ENCODE results near the gene SIRT7. TPM values are rescaled to one million over a fixed set of nuclear protein-coding genes. Genes with fewer than 3 reads are reported as not detected.
A peak's percentile ranks its signal among the peaks of the same experiment; 100 is the strongest.

SIRT7 gene
- total and polyA plus RNA-seq, 2 donors (not counting 1 experiment from before 2014, with no cell fraction given), result 3.3 to 18.7 TPM

DNA sequence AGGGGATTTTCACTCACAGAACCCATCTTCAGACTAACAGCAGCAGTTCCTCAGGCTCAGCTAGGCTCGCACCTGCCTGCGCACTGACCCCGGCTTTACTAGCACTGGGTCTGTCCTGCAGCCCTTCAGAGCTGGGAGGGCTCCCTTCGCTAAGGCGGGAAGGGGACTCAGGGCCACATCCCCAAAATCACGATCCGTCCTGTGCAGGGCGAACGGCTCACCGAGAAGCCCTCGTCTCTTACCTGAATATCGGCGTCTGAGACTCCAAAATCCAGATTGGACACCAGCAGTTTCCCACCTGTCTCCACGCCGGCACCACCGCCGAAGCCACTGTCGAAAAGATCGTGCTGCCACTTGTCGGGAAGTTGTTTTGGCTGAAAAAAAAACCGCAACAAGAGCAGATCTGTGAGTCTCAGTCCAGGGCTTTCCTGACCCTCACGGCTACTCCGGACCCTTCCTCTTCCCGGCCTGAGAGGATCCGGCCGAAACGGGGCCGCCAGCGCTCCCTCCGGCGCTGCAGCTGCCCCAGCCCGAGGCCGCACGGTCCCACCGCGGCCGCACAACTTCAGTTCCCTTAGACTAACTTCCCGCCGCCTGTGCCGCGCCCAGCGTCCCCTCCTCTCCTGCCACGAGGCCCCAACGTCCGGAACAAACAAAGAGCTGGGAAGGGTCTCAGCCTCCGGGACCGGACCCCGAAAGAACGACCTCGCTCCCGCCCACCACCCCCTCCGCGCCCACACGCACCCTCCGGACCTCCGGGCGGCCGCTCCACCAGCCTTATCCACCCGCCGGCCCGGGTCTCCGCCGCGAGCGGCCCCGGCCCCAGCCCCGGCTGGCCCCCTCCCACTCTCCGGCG, 27.3 kb downstream of the SIRT7 start:
- H3K27me3 ChIP-seq (ENCODE audit: control insufficient read depth, insufficient read depth, low read length), result no peaks in the 10 kb centered on the region
- no peak for DNase-seq (ENCODE audit: low read depth in 2 of 2)
- TF ChIP-seq EZH2 (IDR thresholded peaks at IDR 0.05; ENCODE audit: low read length, missing control alignments), result no peak
- TF ChIP-seq, protein P1, sequence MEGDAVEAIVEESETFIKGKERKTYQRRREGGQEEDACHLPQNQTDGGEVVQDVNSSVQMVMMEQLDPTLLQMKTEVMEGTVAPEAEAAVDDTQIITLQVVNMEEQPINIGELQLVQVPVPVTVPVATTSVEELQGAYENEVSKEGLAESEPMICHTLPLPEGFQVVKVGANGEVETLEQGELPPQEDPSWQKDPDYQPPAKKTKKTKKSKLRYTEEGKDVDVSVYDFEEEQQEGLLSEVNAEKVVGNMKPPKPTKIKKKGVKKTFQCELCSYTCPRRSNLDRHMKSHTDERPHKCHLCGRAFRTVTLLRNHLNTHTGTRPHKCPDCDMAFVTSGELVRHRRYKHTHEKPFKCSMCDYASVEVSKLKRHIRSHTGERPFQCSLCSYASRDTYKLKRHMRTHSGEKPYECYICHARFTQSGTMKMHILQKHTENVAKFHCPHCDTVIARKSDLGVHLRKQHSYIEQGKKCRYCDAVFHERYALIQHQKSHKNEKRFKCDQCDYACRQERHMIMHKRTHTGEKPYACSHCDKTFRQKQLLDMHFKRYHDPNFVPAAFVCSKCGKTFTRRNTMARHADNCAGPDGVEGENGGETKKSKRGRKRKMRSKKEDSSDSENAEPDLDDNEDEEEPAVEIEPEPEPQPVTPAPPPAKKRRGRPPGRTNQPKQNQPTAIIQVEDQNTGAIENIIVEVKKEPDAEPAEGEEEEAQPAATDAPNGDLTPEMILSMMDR (conservative IDR thresholded peaks at IDR 0.05 in 1 of 2, IDR thresholded peaks at IDR 0.05 in 1 of 2; ENCODE audit: low read depth in 1 of 2, low read length in 2 of 2), result no peak
- H3K9me3 ChIP-seq (ENCODE audit: control insufficient read depth, insufficient read depth, low read depth, low read length), result no peaks in the 10 kb centered on the region
- peak overlapping the region; percentile 86 for H3K27ac ChIP-seq (ENCODE audit: insufficient read depth, low read length)
- H3K9ac ChIP-seq (ENCODE audit: insufficient read depth, low read length), result peak overlapping the region; percentile 96
- H3K4me2 ChIP-seq (ENCODE audit: extremely low read depth, insufficient read depth, low read length), result peak overlapping the region; percentile 73
- no peaks in the 10 kb centered on the region for H4K20me1 ChIP-seq (ENCODE audit: control insufficient read depth, extremely low read depth, insufficient read depth, low read length)
- H2AFZ ChIP-seq (ENCODE audit: low read length), result no peak overlapping the region
- H3K4me3 ChIP-seq (replicated peaks in 1 of 4; ENCODE audit: control extremely low read depth in 1 of 4, insufficient read depth in 1 of 4, low read depth in 3 of 4, low read length in 4 of 4), result peak overlapping the region; percentile 69 to 90 (median 82)
- peaks cover 64% of the 10 kb centered on the region for H3K79me2 ChIP-seq (ENCODE audit: control insufficient read depth, insufficient read depth, low read length)
- peaks cover 19% of the 10 kb centered on the region for H3K4me1 ChIP-seq (ENCODE audit: control insufficient read depth, extremely low read depth, insufficient read depth, low read length)
- H3K36me3 ChIP-seq (ENCODE audit: control insufficient read depth, insufficient read depth, low read length), result peaks cover 34% of the 10 kb centered on the region

DNA sequence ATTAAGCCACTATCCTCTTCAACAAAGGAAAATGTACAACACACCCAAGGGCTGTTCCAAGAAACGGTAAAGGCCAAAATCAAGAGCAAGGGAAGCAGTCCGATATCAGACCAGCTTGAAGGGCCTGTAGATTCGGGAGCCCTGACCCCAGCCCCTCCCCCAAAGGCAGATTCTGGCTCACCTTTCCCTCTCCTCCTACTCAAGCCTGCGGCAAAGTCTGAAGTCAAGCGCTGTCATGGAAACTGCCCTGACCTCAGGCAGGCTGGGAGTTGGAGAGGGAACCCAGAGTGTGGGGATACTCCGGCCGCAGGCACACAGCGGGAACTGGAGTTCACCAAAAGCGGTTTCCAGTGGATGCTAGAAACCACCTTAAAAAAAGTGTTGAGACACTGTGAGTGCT, 28.4 kb downstream of the SIRT7 start:
- H3K4me2 ChIP-seq (ENCODE audit: extremely low read depth, insufficient read depth, low read length), result peak overlapping the region; percentile 73

DNA sequence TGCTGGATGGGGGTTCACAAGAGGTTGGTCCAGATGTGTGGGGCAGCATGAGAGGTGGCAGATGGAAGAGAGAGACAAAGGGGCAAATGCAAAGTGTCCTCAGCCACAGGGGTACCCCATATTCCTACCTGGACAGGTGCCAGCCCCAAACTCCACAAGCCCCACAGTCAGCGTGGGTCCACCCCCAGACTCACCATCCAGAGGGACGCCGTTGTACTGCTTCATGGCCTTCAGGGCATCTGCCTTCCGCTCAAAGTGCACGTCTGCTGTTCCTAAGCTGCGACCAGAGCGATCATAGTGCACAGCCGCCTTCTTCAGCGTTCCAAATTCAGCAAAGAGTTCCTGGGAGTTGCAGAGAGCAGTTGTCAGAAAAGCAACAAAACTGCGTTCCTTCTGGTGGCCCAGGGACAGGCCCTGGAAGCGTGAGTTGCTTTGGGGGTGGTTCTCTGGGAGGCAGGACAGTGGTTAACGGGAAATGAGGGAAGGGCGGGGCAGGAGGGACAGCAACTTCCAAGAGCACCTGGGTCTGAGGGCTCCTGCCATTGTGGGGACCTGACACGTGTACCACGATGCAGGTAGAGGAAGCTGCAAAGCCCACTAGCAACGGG, 28.9 kb downstream of the SIRT7 start:
- Histone ChIP-seq H3K36me3 (ENCODE audit: control insufficient read depth, insufficient read depth, low read length) (peaks cover 37% of the 10 kb centered on the region), H3K27ac (ENCODE audit: insufficient read depth, low read length) (no peak overlapping the region), H3K4me1 (ENCODE audit: control insufficient read depth, extremely low read depth, insufficient read depth, low read length) (peaks cover 19% of the 10 kb centered on the region), H2AFZ (ENCODE audit: low read length) (no peak overlapping the region), H3K79me2 (ENCODE audit: control insufficient read depth, insufficient read depth, low read length) (peaks cover 64% of the 10 kb centered on the region), H3K27me3 (ENCODE audit: control insufficient read depth, insufficient read depth, low read length) (no peaks in the 10 kb centered on the region), H4K20me1 (ENCODE audit: control insufficient read depth, extremely low read depth, insufficient read depth, low read length) (no peaks in the 10 kb centered on the region), H3K4me3 (replicated peaks in 1 of 4; ENCODE audit: control extremely low read depth in 1 of 4, insufficient read depth in 1 of 4, low read depth in 3 of 4, low read length in 4 of 4) (no peak overlapping the region), H3K9ac (ENCODE audit: insufficient read depth, low read length) (no peak overlapping the region), H3K4me2 (ENCODE audit: extremely low read depth, insufficient read depth, low read length) (no peak overlapping the region), H3K9me3 (ENCODE audit: control insufficient read depth, insufficient read depth, low read depth, low read length) (no peaks in the 10 kb centered on the region)
- TF ChIP-seq EZH2 (IDR thresholded peaks at IDR 0.05; ENCODE audit: low read length, missing control alignments), result no peak
- TF ChIP-seq, protein P1 (conservative IDR thresholded peaks at IDR 0.05 in 1 of 2, IDR thresholded peaks at IDR 0.05 in 1 of 2; ENCODE audit: low read depth in 1 of 2, low read length in 2 of 2), result no peak
- no peak for DNase-seq (ENCODE audit: low read depth in 2 of 2)

More for the DNA sequence above, 28.4 kb downstream of the SIRT7 start:
- peaks cover 39% of the 10 kb centered on the region for H3K36me3 ChIP-seq (ENCODE audit: control insufficient read depth, insufficient read depth, low read length)
- peaks cover 19% of the 10 kb centered on the region for H3K4me1 ChIP-seq (ENCODE audit: control insufficient read depth, extremely low read depth, insufficient read depth, low read length)
- DNase-seq (ENCODE audit: low read depth in 2 of 2), result no peak
- no peaks in the 10 kb centered on the region for H4K20me1 ChIP-seq (ENCODE audit: control insufficient read depth, extremely low read depth, insufficient read depth, low read length)
- H3K9ac ChIP-seq (ENCODE audit: insufficient read depth, low read length), result no peak overlapping the region
- H3K9me3 ChIP-seq (ENCODE audit: control insufficient read depth, insufficient read depth, low read depth, low read length), result no peaks in the 10 kb centered on the region
- no peak overlapping the region for H2AFZ ChIP-seq (ENCODE audit: low read length)
- no peak for TF ChIP-seq EZH2 (IDR thresholded peaks at IDR 0.05; ENCODE audit: low read length, missing control alignments)
- TF ChIP-seq, protein P1 (conservative IDR thresholded peaks at IDR 0.05 in 1 of 2, IDR thresholded peaks at IDR 0.05 in 1 of 2; ENCODE audit: low read depth in 1 of 2, low read length in 2 of 2), result no peak
- peaks cover 65% of the 10 kb centered on the region for H3K79me2 ChIP-seq (ENCODE audit: control insufficient read depth, insufficient read depth, low read length)
- no peaks in the 10 kb centered on the region for H3K27me3 ChIP-seq (ENCODE audit: control insufficient read depth, insufficient read depth, low read length)
- H3K27ac ChIP-seq (ENCODE audit: insufficient read depth, low read length), result peak overlapping the region; percentile 20
- H3K4me3 ChIP-seq (replicated peaks in 1 of 4; ENCODE audit: control extremely low read depth in 1 of 4, insufficient read depth in 1 of 4, low read depth in 3 of 4, low read length in 4 of 4), result peak overlapping the region in 3 of 4 experiments; percentile 80 to 90 (median 85)

Measured in fibroblast of lung (primary cell).